ENCODE results near the gene UTY.
"Not testable (repeated sequence)": the region's sequence is repeated elsewhere in the genome, so short reads cannot be mapped to it uniquely, and the experiment has no call there.

UTY gene

DNA sequence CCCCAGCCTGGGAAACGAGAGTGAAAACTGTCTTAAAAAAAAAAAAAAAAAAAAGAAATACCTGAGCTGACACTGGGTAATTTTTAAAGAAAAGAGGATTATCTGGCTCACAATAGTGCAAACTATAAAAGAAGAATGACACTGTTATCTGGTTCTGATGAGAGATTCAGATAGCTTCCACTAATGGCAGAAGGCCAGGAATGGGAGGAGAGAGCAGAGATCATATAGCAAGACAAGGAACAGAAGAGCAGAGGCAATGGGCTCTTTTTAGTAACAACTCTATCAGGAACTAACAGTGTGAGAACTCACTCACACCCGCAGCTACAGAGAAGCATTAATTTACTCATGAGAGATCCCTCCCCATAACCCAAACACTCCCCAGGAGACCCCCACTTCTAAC lies 184.8 kb downstream of the UTY start:
- no peak for DNase-seq

GRCh38 chrY:13291199-13291598 lies 188.6 kb downstream of the UTY start:
- no peak for DNase-seq

DNA sequence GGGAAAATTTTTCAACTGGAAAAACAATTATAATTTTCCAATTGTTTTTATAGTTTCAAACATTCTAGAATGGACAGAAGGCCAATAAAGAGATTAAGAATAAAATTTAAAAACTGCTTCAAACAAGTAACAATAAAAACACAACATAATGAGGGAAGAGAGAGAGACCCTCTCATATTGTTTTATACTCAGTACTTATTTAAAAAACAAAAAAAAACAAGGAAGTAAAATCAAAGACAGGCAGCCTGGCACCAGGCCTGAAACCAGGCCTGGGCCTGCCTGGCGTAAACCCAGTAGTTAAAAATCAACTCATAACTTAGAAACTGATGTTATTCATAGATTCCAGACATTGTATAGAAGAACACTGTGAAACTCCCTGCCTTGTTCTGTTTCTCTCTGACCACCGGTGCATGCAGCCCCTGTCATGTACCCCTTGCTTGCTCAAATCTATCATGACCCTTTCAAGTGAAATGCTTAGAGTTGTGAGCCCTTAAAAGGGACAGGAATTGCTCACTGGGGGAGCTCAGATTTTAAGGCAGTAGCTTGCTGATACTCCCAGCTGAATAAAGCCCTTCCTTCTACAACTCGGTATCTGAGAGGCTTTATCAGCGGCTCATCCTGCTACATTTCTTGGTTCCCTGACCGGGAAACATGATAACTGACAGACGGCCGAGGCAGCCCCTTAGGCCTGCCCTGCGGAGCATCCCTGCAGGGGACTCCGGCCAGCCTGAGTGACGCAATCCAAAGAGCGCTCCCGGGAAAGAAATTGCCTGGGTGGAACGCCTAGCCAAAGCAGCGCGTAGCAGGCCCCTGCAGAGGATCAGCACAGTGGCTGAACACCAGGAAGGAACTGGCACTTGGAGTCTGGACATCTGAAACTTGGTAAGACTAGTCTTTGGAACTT lies 197.4 kb downstream of the UTY start:
- DNase-seq = not testable (repeated sequence)

DNA sequence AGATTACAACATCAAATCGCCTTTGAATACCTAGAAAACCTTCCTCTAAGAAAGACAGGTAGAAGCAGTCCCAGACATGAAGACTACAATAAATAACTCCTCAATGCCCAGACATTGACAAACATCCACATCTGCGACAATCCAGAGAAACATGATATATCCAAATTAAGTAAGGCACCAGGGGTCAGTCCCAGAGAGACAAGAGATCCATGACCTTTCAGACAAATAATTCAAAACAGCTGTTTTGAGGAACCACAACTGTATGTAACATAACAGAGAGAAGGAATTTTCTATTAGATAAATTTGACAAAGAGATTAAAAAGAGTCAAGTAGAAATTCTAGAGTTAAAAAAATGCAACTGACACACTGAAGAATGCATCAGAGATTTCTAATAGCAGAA lies 200.3 kb downstream of the UTY start:
- DNase-seq = no peak

- DNase-seq = no peak
Observed at GRCh38 chrY:13271706-13272105, 208.1 kb downstream of the UTY start.

GRCh38 chrY:13253941-13254440 lies 225.8 kb downstream of the UTY start:
- DNase-seq = not testable (repeated sequence)

- DNase-seq = no peak
Observed at GRCh38 chrY:13250421-13250820, 229.4 kb downstream of the UTY start.

GRCh38 chrY:13243716-13244115 lies 236.1 kb downstream of the UTY start:
- no peak for DNase-seq

- DNase-seq = no peak
Observed at GRCh38 chrY:13233901-13234300, 245.9 kb downstream of the UTY start.

- no peak for DNase-seq
Observed at GRCh38 chrY:13233118-13233517, 246.7 kb downstream of the UTY start.

- DNase-seq = no peak
Observed at GRCh38 chrY:13227354-13227953, 252.4 kb downstream of the UTY start.

DNA sequence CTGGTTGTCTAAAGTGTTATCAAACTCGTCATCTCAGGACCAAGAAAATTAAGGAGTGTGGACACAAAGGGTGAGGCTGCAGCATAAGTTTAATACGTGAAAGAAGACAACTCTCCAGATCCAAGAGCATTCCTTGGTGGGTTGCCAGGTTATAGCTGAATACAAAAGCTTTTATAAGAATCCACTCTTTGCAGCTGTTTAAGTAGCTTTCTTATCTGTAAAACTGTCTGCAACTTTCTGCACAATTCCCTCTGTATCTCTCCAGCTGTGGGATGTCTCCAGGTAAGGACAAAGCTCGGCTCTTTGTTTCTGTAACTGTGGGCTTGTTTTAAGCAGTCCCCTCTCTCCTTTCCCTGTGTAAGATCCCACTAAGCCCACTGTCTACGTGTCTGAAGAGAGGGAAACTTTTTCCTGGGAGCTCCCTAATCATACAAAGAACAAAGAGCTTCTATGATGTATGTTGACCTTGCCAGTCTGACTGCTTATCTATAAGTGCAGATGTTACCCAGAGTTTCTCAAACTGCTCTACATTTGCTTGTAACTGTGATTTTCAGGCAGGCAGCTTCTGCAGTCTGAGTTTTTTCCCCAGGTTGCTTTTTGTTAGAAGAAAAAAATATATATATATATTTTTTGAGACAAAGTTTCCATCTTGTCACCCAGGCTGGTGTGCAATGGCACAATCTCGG lies 268.7 kb downstream of the UTY start:
- no peak for DNase-seq

- no peak for DNase-seq
Observed at GRCh38 chrY:13205214-13205613, 274.6 kb downstream of the UTY start.

All from midbrain (tissue), 1 donor.